Measurements from ENCODE around the gene PRF1. TPM values are rescaled to one million over a fixed set of nuclear protein-coding genes. Genes with fewer than 3 reads are reported as not detected.

The PRF1 gene
- polyA plus RNA-seq, 1 experiment: not detected

DNA sequence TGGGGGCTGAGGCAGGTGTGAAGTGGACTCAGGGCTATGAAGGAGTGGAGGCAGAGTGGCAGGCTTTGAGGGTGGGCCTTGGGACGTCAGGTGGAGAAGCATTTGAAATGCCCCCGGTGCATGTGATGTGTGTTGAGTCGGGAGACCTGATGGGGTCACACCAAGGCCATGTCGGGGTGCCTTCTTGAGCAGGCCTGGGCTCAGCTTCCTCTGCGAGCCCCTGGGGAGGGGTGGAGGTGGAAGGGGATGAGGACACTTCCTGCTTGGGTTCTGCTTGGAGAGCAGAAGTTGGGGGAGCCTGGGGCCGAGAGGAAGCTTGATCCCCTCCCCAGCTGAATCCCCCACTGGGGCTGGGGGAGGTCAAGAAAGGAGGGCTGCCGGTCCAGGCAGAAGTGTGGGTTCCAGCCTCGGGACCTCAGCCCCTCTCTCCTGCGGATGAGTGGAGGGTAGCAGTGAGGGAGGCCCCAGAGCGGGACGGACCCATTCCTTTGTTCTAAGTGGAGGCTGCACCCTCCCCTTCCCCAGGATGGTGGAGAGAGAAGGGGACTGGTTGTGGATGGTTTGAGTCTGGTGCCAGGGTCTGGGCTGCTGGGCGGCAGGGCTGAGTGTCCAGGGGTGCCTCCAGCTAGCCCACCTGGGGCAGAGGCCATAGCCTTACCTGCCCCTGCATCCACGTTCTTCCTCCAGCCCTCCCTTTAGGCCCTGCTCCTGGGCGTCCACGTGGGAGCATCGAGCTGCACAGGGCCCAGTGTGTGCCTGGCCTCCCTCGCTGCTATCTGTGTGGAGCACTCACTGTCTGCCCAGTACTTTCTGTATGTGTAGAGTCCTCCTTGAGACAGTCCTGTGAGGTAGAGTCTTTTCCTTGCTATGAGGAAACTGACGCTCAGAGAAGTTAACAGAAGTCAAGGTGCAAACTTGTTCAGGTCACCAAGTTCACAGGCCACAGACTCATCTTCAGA is 36.7 kb downstream of the PRF1 start:
- H3K4me3 ChIP-seq (ENCODE audit: low read depth, low read length): no peak overlapping the region
- ChIA-PET POLR2A (no interaction called here), CTCF (no interaction called here)
- no peaks in the 10 kb centered on the region for H3K9me3 ChIP-seq (ENCODE audit: control insufficient read depth, insufficient read depth, low read length)
- H3K27me3 ChIP-seq (ENCODE audit: control insufficient read depth, insufficient read depth, low read length): peaks cover 6% of the 10 kb centered on the region
- TF ChIP-seq, protein P1, sequence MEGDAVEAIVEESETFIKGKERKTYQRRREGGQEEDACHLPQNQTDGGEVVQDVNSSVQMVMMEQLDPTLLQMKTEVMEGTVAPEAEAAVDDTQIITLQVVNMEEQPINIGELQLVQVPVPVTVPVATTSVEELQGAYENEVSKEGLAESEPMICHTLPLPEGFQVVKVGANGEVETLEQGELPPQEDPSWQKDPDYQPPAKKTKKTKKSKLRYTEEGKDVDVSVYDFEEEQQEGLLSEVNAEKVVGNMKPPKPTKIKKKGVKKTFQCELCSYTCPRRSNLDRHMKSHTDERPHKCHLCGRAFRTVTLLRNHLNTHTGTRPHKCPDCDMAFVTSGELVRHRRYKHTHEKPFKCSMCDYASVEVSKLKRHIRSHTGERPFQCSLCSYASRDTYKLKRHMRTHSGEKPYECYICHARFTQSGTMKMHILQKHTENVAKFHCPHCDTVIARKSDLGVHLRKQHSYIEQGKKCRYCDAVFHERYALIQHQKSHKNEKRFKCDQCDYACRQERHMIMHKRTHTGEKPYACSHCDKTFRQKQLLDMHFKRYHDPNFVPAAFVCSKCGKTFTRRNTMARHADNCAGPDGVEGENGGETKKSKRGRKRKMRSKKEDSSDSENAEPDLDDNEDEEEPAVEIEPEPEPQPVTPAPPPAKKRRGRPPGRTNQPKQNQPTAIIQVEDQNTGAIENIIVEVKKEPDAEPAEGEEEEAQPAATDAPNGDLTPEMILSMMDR (IDR thresholded peaks at IDR 0.05; ENCODE audit: low read depth, low read length): no peak
- no peak overlapping the region for H3K27ac ChIP-seq (ENCODE audit: low read depth, low read length)
- no peak for DNase-seq (ENCODE audit: low read depth, low spot score)

DNA sequence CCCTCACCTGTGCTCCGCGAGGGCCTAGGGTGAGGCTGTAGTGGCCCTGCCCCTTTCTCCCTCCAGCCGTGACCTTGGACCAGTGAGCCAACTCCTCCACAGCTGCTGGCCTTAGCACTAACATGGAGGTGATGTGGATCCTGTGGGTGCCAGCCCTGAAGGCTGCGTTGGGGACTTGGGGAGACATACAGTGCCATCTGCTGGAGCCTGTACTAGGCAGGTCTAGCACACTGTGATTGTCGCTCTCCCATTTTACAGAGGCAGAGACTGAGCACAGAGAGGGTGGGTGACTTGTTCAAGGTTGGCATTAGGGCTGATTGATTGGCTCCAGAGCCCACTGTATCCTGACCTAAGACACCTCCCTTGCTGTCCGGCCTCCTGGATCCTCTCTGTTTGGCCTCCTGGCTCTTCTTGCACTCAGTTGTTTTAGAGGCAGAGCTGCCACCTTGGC is 37.6 kb downstream of the PRF1 start:
- Histone ChIP-seq H3K27ac (ENCODE audit: low read depth, low read length) (no peak overlapping the region), H3K4me3 (ENCODE audit: low read depth, low read length) (no peak overlapping the region), H3K27me3 (ENCODE audit: control insufficient read depth, insufficient read depth, low read length) (peaks cover 6% of the 10 kb centered on the region), H3K9me3 (ENCODE audit: control insufficient read depth, insufficient read depth, low read length) (no peaks in the 10 kb centered on the region)
- ChIA-PET CTCF (no interaction called here), POLR2A (no interaction called here)
- no peak for DNase-seq (ENCODE audit: low read depth, low spot score)
- TF ChIP-seq, protein P1 (IDR thresholded peaks at IDR 0.05; ENCODE audit: low read depth, low read length): no peak

DNA sequence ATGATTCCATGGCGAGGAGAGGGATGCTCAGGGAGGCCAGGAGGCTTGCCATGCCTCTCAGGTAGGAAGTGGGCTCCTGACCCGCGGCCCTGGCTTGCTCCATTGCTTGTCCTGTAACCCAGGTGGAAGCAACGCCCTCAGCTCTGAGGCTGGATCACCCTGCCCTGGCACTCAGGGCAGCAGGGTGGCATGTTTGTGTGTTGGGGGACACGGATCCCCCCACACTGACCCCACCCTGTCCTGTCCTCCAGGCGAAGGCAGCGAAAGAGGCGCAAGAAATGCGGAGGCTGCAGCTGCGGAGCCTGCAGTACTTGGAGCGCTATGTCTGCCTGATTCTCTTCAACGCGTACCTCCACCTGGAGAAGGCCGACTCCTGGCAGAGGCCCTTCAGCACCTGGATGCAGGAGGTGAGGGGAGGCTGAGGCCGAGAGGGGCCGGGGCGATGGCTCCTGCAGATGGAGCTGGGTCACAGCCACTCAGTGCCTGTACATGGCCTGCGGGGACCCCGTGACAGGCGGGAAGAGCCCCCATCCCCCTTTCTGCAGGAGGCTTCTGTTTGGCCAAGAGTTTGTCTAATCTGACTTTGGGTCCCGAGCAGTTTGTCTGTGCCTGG is 38.3 kb downstream of the PRF1 start:
- DNase-seq (ENCODE audit: low read depth, low spot score): no peak
- TF ChIP-seq, protein P1 (IDR thresholded peaks at IDR 0.05; ENCODE audit: low read depth, low read length): no peak
- ChIA-PET CTCF (no interaction called here), POLR2A (no interaction called here)
- Histone ChIP-seq H3K4me3 (ENCODE audit: low read depth, low read length) (no peak overlapping the region), H3K27ac (ENCODE audit: low read depth, low read length) (no peak overlapping the region), H3K27me3 (ENCODE audit: control insufficient read depth, insufficient read depth, low read length) (peaks cover 6% of the 10 kb centered on the region), H3K9me3 (ENCODE audit: control insufficient read depth, insufficient read depth, low read length) (no peaks in the 10 kb centered on the region)

DNA sequence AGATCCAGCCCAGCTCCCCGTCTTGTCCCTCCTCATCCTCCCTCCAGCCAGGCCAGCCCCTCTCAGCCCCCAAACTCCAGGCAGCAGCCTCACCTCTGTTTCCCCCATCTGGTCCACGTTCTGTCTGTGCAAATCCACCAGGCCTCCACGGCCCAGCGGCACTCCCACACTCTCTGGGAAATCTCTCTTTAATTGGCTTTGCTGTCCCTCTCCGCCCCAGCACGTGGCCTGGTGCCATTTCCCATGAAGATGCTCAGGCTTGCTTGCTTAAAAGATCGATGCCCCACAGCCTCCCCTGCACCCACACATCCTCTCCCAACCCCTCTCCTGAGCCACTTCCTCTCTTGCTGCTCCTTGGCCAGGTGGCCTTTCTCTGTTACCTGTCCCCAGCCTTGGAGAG is 39.3 kb downstream of the PRF1 start:
- DNase-seq (ENCODE audit: low read depth, low spot score): no peak
- Histone ChIP-seq H3K9me3 (ENCODE audit: control insufficient read depth, insufficient read depth, low read length) (no peaks in the 10 kb centered on the region), H3K27ac (ENCODE audit: low read depth, low read length) (no peak overlapping the region), H3K27me3 (ENCODE audit: control insufficient read depth, insufficient read depth, low read length) (peaks cover 6% of the 10 kb centered on the region), H3K4me3 (ENCODE audit: low read depth, low read length) (no peak overlapping the region)
- POLR2A ChIA-PET: no interaction called here
- CTCF ChIA-PET: interaction anchor here (5.3 kb wide), 1 partner anchor 197 kb away, joined by 59 read pairs; no protein-coding TSS in a partner anchor
- TF ChIP-seq, protein P1 (IDR thresholded peaks at IDR 0.05; ENCODE audit: low read depth, low read length): no peak

All from AG04450 (cell line).